Endometrial microvascular endothelial cells (primary cell): ENCODE measurements around the gene OR10A4. TPM values are rescaled to one million over a fixed set of nuclear protein-coding genes. Genes with fewer than 3 reads are reported as not detected.
"Not testable (repeated sequence)": the region's sequence is repeated elsewhere in the genome, so short reads cannot be mapped to it uniquely, and the experiment has no call there.

ENCODE experiments used
- in situ Hi-C: cut with HindIII; loops from 2 replicates; pipeline ENCODE4 v1.10.0; 2017; ENCODE audit warnings: low sequenced_read_pairs, low pct_unique_long_range_greater_than_20kb; ENCODE audit errors: inconsistent ontology term
- total RNA-seq: library from RNA; depleted of rRNA; stranded (reverse); fragments of >200 nt; gene quantifications from one replicate; pipeline ENCODE4 v1.2.3, GENCODE V29; 2015; ENCODE audit errors: inconsistent ontology term

OR10A4 gene
- total RNA-seq, 1 donor from 2014 or later, result not detected

GRCh38 chr11:6892400-6892799, 16.0 kb downstream of the OR10A4 start, which contains the start of gene OR2D2:
Gene OR2D2, minus strand, starts transcription at chr11:6892500. Its CDS starts 0 bp downstream, at chr11:6892500.
- in situ Hi-C loops, result no loop called here

GRCh38 chr11:6894097-6894496, 17.7 kb downstream of the OR10A4 start:
- in situ Hi-C loops, result no loop called here

GRCh38 chr11:6895010-6895409, 18.6 kb downstream of the OR10A4 start:
- in situ Hi-C loops, result no loop called here

DNA sequence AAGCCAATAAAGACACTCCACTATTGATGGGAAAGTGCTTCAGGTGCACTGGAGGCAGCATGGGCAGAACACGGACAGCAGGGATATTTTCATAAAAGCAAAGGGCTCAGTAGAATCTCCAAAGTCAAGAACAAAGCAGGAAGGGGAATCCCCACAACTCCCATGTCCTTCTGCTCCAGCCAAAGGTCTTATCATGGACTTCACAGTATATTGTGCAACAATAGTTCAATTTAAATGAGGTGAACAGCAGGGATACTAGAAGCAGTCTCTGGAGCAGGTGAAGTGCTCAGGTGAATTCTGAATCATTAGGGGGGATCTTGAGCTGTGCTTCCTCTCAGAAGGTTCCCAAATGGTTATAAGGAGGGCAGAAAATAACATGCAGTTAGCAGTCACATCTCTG, 22.5 kb downstream of the OR10A4 start:
- in situ Hi-C loops, result no loop called here

- in situ Hi-C loops, result no loop called here
Observed at GRCh38 chr11:6900327-6900999, 24.0 kb downstream of the OR10A4 start.

DNA sequence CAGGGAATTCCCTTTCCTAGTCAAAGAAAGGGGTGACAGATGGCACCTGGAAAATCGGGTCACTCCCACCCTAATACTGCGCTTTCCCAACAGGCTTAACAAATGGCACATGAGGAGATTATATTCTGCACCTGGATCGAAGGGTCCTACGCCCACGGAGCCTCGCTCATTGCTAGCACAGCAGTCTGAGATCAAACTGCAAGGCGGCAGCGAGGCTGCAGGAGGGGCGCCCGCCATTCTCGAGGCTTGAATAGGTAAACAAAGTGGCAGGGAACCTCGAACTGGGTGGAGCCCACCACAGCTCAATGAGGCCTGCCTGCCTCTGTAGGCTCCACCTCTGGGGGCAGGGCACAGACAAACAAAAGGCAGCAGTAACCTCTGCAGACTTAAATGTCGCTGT, 28.4 kb downstream of the OR10A4 start:
- in situ Hi-C loops, result not testable (repeated sequence)

- in situ Hi-C loops, result no loop called here
Observed at GRCh38 chr11:6911378-6911777, 35.0 kb downstream of the OR10A4 start.

DNA sequence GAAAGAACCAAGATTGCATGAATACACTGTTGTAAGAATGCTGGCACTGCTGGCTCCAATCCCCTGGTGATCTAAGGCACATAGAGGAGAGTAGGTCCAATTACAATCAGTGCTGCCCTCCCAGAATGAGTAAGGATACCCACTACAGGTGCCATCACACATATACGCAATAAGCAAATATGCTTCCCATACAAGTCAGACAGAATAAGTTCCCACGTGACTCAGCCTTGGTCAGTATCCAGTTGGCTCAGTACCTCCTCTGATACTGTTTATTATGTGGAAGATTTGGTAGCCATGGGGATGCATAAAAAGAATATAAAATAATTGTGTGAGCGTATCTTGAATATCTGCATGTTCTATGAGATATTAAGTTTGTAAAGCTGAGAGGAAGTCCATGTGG, 35.5 kb downstream of the OR10A4 start:
- in situ Hi-C loops, result no loop called here

DNA sequence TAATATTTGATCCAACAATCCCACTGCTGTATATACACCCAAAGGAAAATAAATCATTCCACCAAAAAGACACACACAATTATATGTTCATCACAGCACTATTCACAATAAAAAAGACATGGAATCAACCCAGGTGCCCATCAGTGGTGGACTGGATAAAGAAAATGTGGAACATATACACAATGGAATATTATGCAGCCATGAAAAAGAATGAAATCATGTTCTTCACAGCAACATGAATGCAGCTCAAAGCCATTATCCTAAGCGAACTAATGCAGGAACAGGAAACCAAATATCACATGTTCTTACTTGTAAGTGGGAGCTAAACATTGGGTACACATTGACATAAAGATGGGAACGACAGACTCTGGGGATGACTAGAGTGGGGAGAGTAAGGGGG, 43.3 kb downstream of the OR10A4 start:
- in situ Hi-C loops, result no loop called here

DNA sequence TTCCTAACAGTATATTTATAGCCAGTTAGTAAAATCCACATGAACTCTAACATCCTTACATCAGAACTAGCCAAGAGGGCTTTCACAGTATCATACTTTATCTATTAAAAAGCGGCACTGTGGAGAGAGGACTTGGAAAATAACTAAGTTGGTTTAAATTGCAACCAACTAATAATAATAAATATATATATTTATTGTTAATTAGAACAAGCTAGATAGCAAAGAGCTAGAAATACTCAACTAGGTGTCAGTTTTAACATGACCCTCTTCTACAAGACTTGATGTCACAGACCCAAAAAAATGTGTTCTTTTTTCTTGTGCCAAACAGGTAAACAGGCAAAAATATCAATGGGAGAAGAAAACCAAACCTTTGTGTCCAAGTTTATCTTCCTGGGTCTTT, 44.3 kb downstream of the OR10A4 start, which contains the start of gene OR2D3:
Gene OR2D3, plus strand, starts transcription at position 301 of the 400 bp plus-strand sequence. Its CDS starts 0 bp downstream, at position 301.
- in situ Hi-C loops, result no loop called here

GRCh38 chr11:6925007-6925577, 48.7 kb downstream of the OR10A4 start:
- in situ Hi-C loops, result no loop called here

DNA sequence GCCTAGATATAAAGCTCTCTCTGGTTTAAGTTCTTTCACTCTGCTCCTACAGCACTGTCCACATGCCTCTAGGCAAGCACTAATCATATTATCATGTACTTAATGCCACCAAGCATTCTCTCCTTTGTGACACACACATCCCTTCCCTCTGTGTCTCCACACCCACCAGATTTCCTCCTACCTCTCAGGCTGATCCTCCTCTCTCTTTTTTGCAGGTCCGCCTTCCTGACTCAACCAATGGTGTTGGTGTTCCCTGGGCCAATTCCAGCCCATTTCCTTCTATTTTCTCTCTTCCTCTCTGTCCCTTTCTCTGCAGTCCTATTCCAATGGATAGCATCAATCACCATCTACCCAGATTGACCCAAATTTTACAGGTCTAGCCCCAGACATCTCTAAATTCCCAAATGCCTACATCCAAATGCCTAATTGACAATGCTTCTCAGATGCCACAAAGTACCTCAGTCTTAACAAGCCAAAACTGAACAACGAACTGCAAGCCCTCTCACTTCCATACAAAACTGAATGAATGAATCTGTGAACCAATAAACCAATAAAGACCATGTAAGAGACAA, 49.3 kb downstream of the OR10A4 start:
- in situ Hi-C loops, result no loop called here

DNA sequence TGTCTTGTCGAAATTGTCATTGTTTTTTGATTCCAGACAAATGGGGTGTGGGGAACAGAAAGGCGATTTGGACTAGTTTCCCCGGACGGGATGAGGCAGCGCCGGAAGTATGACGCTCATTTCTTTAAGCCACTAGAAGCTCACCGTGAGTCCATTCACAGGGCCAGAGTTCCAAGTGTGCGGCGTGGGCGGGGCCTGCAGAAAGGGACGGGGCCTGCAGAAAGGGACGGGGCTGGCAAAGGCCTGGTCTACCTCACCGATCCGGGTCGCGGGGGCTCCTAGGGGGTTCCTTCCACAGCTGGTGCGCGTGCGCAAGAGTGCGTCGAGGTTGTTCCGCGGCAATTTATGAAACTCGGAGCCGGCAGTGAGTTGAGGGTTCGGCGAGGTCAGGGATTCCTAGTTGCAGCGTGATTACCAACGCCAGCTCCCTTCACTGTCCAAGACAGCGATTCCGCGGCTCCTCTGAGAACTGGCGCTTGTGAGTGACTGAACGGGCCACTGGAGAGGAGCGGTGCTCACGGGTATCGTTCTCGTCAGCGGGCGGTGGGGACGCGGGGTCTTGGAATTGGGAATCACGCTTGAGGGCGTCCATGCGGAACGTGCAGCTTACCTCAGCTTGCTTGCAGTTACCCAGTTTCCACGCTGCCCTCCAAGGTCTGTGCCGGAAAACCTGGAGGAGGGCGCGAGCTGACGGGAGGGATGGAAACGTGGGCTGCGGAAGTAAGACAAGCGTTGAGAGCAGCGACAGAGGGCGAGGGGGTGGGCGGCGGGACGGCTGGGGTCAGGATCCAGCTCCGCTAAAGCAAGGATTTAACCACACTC, 50.0 kb downstream of the OR10A4 start, which contains the start of gene ZNF215:
Gene ZNF215, plus strand, starts transcription at position 219 of the 822 bp plus-strand sequence. CDS start 5,847 bp downstream, outside the sequence.
- in situ Hi-C loops, result no loop called here

GRCh38 chr11:6927030-6927617, 50.7 kb downstream of the OR10A4 start:
- in situ Hi-C loops, result no loop called here

Other genes starting within 250 kb of the OR10A4 start
- gene DCHS1, start 220.8 kb upstream of the OR10A4 start, total RNA-seq, result 48.7 TPM
- 114 TPM for gene MRPL17, start 193.3 kb upstream of the OR10A4 start, total RNA-seq
- not detected for gene OR2AG2, start 104.6 kb upstream of the OR10A4 start, total RNA-seq
- gene OR2AG1, start 93.6 kb upstream of the OR10A4 start, total RNA-seq, result not detected
- gene OR6A2, start 76.9 kb upstream of the OR10A4 start, total RNA-seq, result 0.09 TPM
- not detected for gene OR10A5, start 30.9 kb upstream of the OR10A4 start, total RNA-seq
- not detected for gene OR10A2, start 13.6 kb upstream of the OR10A4 start, total RNA-seq
- gene OR2D2, start 15.9 kb downstream of the OR10A4 start, total RNA-seq, result not detected
- gene OR2D3, start 44.4 kb downstream of the OR10A4 start, total RNA-seq, result not detected
- gene ZNF215, start 49.8 kb downstream of the OR10A4 start, total RNA-seq, result 4.9 TPM
- 0.46 TPM for gene ZNF214, start 143.7 kb downstream of the OR10A4 start, total RNA-seq
- gene NLRP14, start 143.9 kb downstream of the OR10A4 start, total RNA-seq, result 0.09 TPM
- gene RBMXL2, start 212.4 kb downstream of the OR10A4 start, total RNA-seq, result not detected